Measurements from ENCODE around the gene DRC7. TPM values are rescaled to one million over a fixed set of nuclear protein-coding genes. Genes with fewer than 3 reads are reported as not detected.

DRC7 gene
- total RNA-seq, 6 experiments from 2014 or later, result not detected

DNA sequence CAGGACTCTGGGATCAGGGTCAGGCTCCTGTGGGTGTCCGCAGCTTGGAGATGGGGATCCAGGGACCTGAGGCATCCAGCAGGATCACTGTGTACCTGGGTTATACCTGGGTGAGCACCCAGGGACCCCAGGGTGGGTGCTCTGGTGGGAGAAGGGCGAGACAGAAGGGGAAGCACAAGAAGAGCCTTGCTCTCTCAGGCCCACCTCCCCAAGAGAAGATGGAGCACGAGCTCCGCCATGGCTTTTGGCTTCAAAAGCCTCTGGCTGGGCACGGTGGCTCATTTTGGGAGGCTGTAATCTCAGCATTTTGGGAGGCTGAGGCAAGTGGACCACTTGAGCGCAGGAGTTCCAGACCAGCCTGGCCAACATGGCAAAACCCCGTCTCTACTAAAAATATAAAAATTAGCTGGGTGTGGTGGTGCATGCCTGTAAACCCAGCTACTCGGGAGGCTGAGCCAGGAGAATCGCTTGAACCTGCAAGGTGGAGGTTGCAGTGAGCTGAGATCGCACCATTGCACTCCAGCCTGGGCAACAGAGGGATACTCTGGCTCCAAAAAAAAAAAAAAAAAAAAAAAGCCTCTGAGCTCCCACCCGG, 8.9 kb downstream of the DRC7 start:
- H3K9me3 Mint-ChIP-seq, result no peaks in the 10 kb centered on the region
- H3K27me3 Mint-ChIP-seq (ENCODE audit: insufficient read depth), result peaks cover 22% of the 10 kb centered on the region
- TF ChIP-seq, protein P1, sequence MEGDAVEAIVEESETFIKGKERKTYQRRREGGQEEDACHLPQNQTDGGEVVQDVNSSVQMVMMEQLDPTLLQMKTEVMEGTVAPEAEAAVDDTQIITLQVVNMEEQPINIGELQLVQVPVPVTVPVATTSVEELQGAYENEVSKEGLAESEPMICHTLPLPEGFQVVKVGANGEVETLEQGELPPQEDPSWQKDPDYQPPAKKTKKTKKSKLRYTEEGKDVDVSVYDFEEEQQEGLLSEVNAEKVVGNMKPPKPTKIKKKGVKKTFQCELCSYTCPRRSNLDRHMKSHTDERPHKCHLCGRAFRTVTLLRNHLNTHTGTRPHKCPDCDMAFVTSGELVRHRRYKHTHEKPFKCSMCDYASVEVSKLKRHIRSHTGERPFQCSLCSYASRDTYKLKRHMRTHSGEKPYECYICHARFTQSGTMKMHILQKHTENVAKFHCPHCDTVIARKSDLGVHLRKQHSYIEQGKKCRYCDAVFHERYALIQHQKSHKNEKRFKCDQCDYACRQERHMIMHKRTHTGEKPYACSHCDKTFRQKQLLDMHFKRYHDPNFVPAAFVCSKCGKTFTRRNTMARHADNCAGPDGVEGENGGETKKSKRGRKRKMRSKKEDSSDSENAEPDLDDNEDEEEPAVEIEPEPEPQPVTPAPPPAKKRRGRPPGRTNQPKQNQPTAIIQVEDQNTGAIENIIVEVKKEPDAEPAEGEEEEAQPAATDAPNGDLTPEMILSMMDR (IDR thresholded peaks at IDR 0.05), result no peak
- no peak for DNase-seq
- no peaks in the 10 kb centered on the region for H3K36me3 Mint-ChIP-seq (ENCODE audit: low read depth)
- no peak overlapping the region for H3K27ac Mint-ChIP-seq
- no peak overlapping the region for H3K4me3 Mint-ChIP-seq
- no peaks in the 10 kb centered on the region for H3K4me1 Mint-ChIP-seq (ENCODE audit: low read depth)

DNA sequence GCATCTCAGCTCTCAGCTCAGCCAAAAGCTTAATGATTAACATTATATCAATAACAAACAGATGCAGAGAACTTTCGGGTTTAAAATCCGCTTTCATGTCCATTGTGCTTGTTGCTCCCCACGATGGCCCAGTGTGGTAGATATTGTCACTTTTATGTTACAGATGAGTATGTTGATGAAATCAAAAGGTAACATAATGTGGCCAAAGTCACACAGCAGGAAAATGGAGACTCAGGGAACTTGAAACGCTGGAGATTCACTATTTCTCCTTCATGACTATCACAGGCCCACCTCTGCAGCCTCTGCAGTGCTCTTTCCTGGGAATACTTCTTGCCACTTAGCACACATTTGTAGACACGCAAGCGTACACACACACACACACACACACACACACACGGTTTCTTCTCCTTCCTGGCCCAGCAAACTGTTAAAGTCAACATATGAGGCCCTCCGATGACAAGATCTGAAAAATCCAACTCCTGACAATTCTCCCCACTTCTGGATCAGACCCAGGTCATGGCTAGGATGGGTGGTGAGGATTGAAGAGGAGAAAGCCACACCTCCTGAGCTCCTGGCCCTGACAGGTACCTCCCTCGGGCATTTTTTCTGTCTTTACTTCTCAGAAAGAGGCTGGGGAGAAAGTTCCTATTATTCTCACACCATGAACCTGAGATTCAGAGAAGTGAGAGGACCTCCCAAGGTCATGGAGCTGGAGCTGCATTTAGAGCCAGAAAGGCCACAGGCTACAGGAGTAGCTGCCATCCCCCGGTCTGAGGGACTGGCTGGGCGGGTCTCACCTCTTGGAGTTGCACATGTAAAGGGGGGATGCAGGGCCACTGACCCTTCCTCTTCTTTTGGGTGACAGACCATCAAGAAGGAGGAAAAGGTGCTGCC, 9.7 kb downstream of the DRC7 start:
- Mint-ChIP-seq H3K4me3 (no peak overlapping the region), H3K27ac (no peak overlapping the region)

DNA sequence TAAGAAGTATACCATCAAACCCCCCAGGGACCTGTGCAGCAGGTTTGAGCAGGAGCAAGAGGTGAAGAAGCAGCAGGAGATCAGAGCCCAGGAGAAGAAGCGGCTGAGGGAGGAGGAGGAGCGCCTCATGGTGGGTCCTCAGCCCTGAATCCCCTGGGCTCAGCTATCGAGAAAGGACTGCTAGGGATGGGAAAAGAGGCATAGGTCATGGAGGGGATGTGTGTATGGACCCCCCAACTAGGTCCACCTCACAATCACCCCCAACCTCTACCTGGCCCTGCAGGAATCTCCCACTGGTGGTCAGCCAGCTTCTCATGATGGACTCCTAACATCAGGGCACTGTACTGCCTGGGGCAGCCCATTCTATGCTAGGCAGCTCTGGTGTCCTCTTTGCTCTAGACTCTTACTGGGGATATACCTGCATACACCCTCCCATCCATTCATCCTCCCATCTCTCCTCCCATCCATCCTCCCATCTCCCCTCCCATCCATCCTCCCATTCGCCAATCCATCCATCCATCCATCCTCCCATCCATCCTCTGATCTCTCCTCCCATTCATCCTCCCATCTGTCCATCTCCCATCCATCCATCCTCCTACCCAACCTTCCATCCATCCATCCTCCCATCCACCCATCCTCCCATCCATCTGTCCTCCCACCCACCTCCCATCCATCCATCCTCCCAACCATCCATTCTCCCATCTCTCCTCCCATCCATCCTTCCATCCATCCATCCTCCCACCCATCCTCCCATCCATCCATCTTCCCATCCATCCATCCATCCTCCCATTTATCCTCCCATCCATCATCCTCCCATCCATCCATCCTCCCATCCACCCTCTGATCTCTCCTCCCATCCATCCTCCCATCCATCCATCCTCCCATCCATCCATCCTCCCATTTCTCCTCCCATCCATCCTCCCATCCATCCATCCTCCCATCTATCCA, 10.6 kb downstream of the DRC7 start:
- DNase-seq, result no peak
- TF ChIP-seq, protein P1 (IDR thresholded peaks at IDR 0.05), result no peak
- H3K36me3 Mint-ChIP-seq (ENCODE audit: low read depth), result no peaks in the 10 kb centered on the region
- no peak overlapping the region for H3K27ac Mint-ChIP-seq
- no peaks in the 10 kb centered on the region for H3K9me3 Mint-ChIP-seq
- no peak overlapping the region for H3K4me3 Mint-ChIP-seq
- H3K4me1 Mint-ChIP-seq (ENCODE audit: low read depth), result no peaks in the 10 kb centered on the region
- peaks cover 14% of the 10 kb centered on the region for H3K27me3 Mint-ChIP-seq (ENCODE audit: insufficient read depth)

More for the DNA sequence above, 9.7 kb downstream of the DRC7 start:
- no peak for DNase-seq
- Mint-ChIP-seq H3K4me1 (ENCODE audit: low read depth) (no peaks in the 10 kb centered on the region), H3K9me3 (no peaks in the 10 kb centered on the region), H3K27me3 (ENCODE audit: insufficient read depth) (peaks cover 17% of the 10 kb centered on the region), H3K36me3 (ENCODE audit: low read depth) (no peaks in the 10 kb centered on the region)
- TF ChIP-seq, protein P1 (IDR thresholded peaks at IDR 0.05), result no peak

DNA sequence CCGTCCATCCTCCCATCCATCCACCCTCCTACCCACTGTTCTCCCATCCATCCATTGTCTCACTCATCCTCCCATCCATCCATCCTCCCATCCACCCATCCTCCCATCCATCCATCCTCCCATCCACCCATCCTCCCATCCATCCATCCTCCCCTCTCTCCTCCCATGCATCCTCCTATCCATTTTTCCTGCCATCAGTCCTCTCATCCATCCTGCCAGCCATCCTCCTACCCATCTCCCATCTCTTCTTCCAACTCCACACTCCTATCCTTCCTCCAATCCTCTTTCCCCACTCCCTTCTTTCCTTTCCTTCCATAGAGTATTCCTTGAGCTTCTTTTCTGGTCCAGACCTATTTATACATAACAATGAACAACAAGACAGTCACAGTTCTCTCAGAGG, 12.1 kb downstream of the DRC7 start:
- Mint-ChIP-seq H3K9me3 (no peaks in the 10 kb centered on the region), H3K36me3 (ENCODE audit: low read depth) (no peaks in the 10 kb centered on the region), H3K27ac (no peak overlapping the region), H3K27me3 (ENCODE audit: insufficient read depth) (peaks cover 19% of the 10 kb centered on the region), H3K4me3 (no peak overlapping the region), H3K4me1 (ENCODE audit: low read depth) (no peaks in the 10 kb centered on the region)
- TF ChIP-seq, protein P1 (IDR thresholded peaks at IDR 0.05), result no peak
- DNase-seq, result no peak

DNA sequence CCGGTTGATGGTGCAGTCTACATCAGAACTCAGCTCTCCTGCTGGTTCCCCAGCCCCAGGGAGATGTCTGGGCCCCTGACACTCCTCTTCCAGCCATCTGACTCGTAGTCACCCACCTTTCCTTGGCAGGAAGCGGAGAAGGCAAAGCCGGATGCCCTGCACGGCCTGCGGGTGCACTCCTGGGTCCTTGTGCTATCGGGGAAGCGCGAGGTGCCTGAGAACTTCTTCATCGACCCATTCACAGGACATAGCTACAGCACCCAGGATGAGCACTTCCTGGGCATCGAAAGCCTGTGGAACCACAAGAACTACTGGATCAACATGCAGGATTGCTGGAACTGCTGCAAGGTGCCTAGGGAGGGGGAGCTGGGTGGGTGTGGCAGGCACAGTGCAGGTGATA, 12.7 kb downstream of the DRC7 start:
- DNase-seq, result no peak
- TF ChIP-seq, protein P1 (IDR thresholded peaks at IDR 0.05), result no peak
- Mint-ChIP-seq H3K27ac (no peak overlapping the region), H3K4me3 (no peak overlapping the region), H3K4me1 (ENCODE audit: low read depth) (no peaks in the 10 kb centered on the region), H3K27me3 (ENCODE audit: insufficient read depth) (peaks cover 17% of the 10 kb centered on the region), H3K36me3 (ENCODE audit: low read depth) (no peaks in the 10 kb centered on the region), H3K9me3 (no peaks in the 10 kb centered on the region)
